H9 (cell line): ENCODE measurements around the gene KRT79. TPM values are rescaled to one million over a fixed set of nuclear protein-coding genes. Genes with fewer than 3 reads are reported as not detected.

ENCODE experiments used
- DNase-seq: peaks from one replicate; pipeline ENCODE4 v3.0.0-alpha.2; 2017
- H2AFZ ChIP-seq: one replicate; pipeline ENCODE4 v1.6.1; 2013; ENCODE audit warnings: mild to moderate bottlenecking, low read length, control low read depth, moderate library complexity
- H2AK5ac ChIP-seq: 2 replicates; pipeline ENCODE4 v1.6.1; 2013; ENCODE audit warnings: low read length, control low read depth, mixed read lengths; ENCODE audit not compliant: insufficient read length
- H2BK120ac ChIP-seq: one replicate; pipeline ENCODE4 v1.6.1; 2013; ENCODE audit warnings: low read depth, mild to moderate bottlenecking, low read length, control low read depth, inconsistent platforms; ENCODE audit not compliant: poor library complexity, severe bottlenecking
- H2BK12ac ChIP-seq: 2 replicates; pipeline ENCODE4 v1.6.1; 2013; ENCODE audit warnings: low read length, control low read depth, mixed read lengths, low read depth; ENCODE audit not compliant: insufficient read length
- H2BK15ac ChIP-seq: 2 replicates; pipeline ENCODE4 v1.6.1; 2013; ENCODE audit warnings: low read depth, low read length, control low read depth
- H2BK20ac ChIP-seq: one replicate; pipeline ENCODE4 v1.6.1; 2013; ENCODE audit warnings: low read depth, mild to moderate bottlenecking, low read length, control low read depth, inconsistent platforms; ENCODE audit not compliant: poor library complexity, severe bottlenecking
- H2BK5ac ChIP-seq: 2 replicates; pipeline ENCODE4 v1.6.1; 2013; ENCODE audit warnings: low read length, control low read depth, mixed read lengths; ENCODE audit not compliant: insufficient read length
- H3K14ac ChIP-seq: 2 replicates; pipeline ENCODE4 v1.6.1; 2013; ENCODE audit warnings: low read length, control low read depth; ENCODE audit not compliant: insufficient read depth
- H3K18ac ChIP-seq: 2 replicates; pipeline ENCODE4 v1.6.1; 2013; ENCODE audit warnings: low read depth, mild to moderate bottlenecking, mixed read lengths, low read length, control low read depth; ENCODE audit not compliant: insufficient read length
- H3K23ac ChIP-seq: 2 replicates; pipeline ENCODE4 v1.6.1; 2013; ENCODE audit warnings: low read length, control low read depth, mixed read lengths, low read depth; ENCODE audit not compliant: insufficient read length
- H3K23me2 ChIP-seq: 2 replicates; pipeline ENCODE4 v1.6.1; 2013; ENCODE audit warnings: low read depth, mild to moderate bottlenecking, mixed read lengths, low read length, control low read depth; ENCODE audit not compliant: insufficient read length, poor library complexity, severe bottlenecking
- H3K27ac ChIP-seq: 2 replicates; pipeline ENCODE4 v1.5.1; 2013; ENCODE audit warnings: low read length, control low read depth, mixed read lengths, low read depth; ENCODE audit not compliant: insufficient read length
- H3K27me3 ChIP-seq: 2 replicates; pipeline ENCODE4 v1.6.1; 2013; ENCODE audit warnings: low read length, control low read depth, inconsistent platforms; ENCODE audit not compliant: insufficient read depth
- H3K4ac ChIP-seq: 2 replicates; pipeline ENCODE4 v1.6.1; 2013; ENCODE audit warnings: low read depth, mild to moderate bottlenecking, control low read depth, inconsistent platforms, low read length, moderate library complexity
- H3K4me1 ChIP-seq: 2 replicates; pipeline ENCODE4 v1.6.1; 2013; ENCODE audit warnings: low read length, control low read depth, inconsistent platforms; ENCODE audit not compliant: insufficient read depth
- H3K4me2 ChIP-seq: 2 replicates; pipeline ENCODE4 v1.6.1; 2013; ENCODE audit warnings: low read length, control low read depth, mixed read lengths; ENCODE audit not compliant: insufficient read length, insufficient read depth
- H3K56ac ChIP-seq: 2 replicates; pipeline ENCODE4 v1.6.1; 2013; ENCODE audit warnings: low read depth, mild to moderate bottlenecking, mixed read lengths, low read length, control low read depth; ENCODE audit not compliant: insufficient read length
- H3K79me1 ChIP-seq: 2 replicates; pipeline ENCODE4 v1.6.1; 2013; ENCODE audit warnings: low read depth, mild to moderate bottlenecking, moderate library complexity, low read length, control low read depth, inconsistent platforms; ENCODE audit not compliant: insufficient read depth, poor library complexity, severe bottlenecking
- H3K79me2 ChIP-seq: 2 replicates; pipeline ENCODE4 v1.6.1; 2013; ENCODE audit warnings: low read length, control low read depth, inconsistent platforms; ENCODE audit not compliant: insufficient read depth
- H3K9ac ChIP-seq: 2 replicates; pipeline ENCODE4 v1.6.1; 2013; ENCODE audit warnings: low read length, control low read depth, mixed read lengths; ENCODE audit not compliant: insufficient read length; ENCODE audit errors: extremely low read depth
- H3K9me3 ChIP-seq: one replicate; pipeline ENCODE4 v1.6.1; 2013; ENCODE audit warnings: low read depth, low read length, inconsistent platforms; ENCODE audit not compliant: control insufficient read depth
- H3T11ph ChIP-seq: one replicate; pipeline ENCODE4 v1.6.1; 2013; ENCODE audit warnings: mild to moderate bottlenecking, low read length, control low read depth, inconsistent platforms
- H4K20me1 ChIP-seq: one replicate; pipeline ENCODE4 v1.6.1; 2013; ENCODE audit not compliant: control insufficient read depth, insufficient read length, insufficient read depth
- H4K5ac ChIP-seq: 2 replicates; pipeline ENCODE4 v1.6.1; 2013; ENCODE audit warnings: low read depth, mild to moderate bottlenecking, mixed read lengths, low read length, control low read depth; ENCODE audit not compliant: insufficient read length
- H4K8ac ChIP-seq: replicated peaks from 2 replicates; pipeline ENCODE4 v1.6.1; 2013; ENCODE audit warnings: low read length, control low read depth, mixed read lengths, low read depth; ENCODE audit not compliant: insufficient read length
- H4K91ac ChIP-seq: 2 replicates; pipeline ENCODE4 v1.6.1; 2013; ENCODE audit warnings: low read depth, mild to moderate bottlenecking, moderate library complexity, mixed read lengths, low read length, control low read depth; ENCODE audit not compliant: insufficient read length
- H3K27ac Mint-ChIP-seq, 3 experiments: 2 replicates in 2 of 3; 3 replicates in 1 of 3; pipeline ENCODE4 v1.8.0; 2020 to 2021; ENCODE audit warnings: mixed read lengths in 3 of 3, mild to moderate bottlenecking in 1 of 3, moderate library complexity in 1 of 3
- H3K27me3 Mint-ChIP-seq: 2 replicates; pipeline ENCODE4 v1.8.0; 2021; ENCODE audit warnings: low read depth, mild to moderate bottlenecking, moderate library complexity, mixed read lengths
- H3K36me3 Mint-ChIP-seq, 3 experiments: 2 replicates in 2 of 3; 3 replicates in 1 of 3; pipeline ENCODE4 v1.8.0; 2020 to 2021; ENCODE audit warnings: low read depth in 3 of 3, mixed read lengths in 3 of 3; ENCODE audit not compliant: insufficient read depth in 1 of 3
- H3K4me1 Mint-ChIP-seq, 2 experiments: 2 replicates each; pipeline ENCODE4 v1.8.0; 2020; ENCODE audit warnings: mixed read lengths in 2 of 2
- H3K4me3 Mint-ChIP-seq, 2 experiments: 2 replicates in 1 of 2; 3 replicates in 1 of 2; pipeline ENCODE4 v1.8.0; 2020 to 2021; ENCODE audit warnings: mild to moderate bottlenecking in 2 of 2, mixed read lengths in 2 of 2, moderate library complexity in 1 of 2
- H3K9me3 Mint-ChIP-seq, 2 experiments: 2 replicates in 1 of 2; 3 replicates in 1 of 2; pipeline ENCODE4 v1.8.0; 2020; ENCODE audit warnings: mild to moderate bottlenecking in 2 of 2, mixed read lengths in 2 of 2, moderate library complexity in 1 of 2
- CTCF ChIP-seq: fragments of 200-600 bp; sonication (generic); conservative IDR thresholded peaks from 3 replicates; pipeline ENCODE4 v1.8.0; 2021; ENCODE audit warnings: antibody characterized with exemption, mild to moderate bottlenecking
- WGBS: extraction: QIAGEN DNeasy Blood & Tissue Kit; methylation state at CpG from one replicate; pipeline ENCODE4 v1.1.7; 2013; ENCODE audit warnings: missing lambda C conversion rate, low lambda C conversion rate, mixed read lengths; ENCODE audit not compliant: insufficient read length; ENCODE audit errors: extremely low coverage; 5-methylcytosine and 5-hydroxymethylcytosine counted together
- total RNA-seq: library from RNA; stranded (reverse); gene quantifications from 2 replicates; pipeline ENCODE4 v1.2.1, GENCODE V29; 2021

Gene KRT79
- total RNA-seq, 1 experiment from 2014 or later = not detected

DNA sequence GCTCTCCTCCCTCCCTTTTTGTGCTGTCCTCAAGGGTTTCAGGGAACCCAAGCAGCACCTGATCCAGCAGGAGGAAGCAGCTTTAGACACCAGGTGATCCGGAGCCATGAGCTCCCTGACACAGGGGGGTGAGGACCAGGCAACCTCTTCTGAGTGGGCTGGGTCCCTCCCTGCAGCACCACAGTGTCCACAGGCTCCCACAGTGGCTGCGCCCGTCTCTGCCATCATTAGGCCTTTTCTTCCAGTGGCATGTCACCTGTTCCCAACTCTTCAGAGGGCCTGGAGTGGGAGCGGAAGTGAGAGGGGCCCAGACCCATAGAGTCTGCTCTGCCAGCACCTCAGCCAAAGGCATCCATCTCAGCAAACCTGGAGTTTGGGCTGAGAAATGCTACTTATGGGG lies 56.5 kb downstream of the KRT79 start:
- Histone ChIP-seq H2AFZ (no peak overlapping the region), H3K79me1 (no peaks in the 10 kb centered on the region), H3K14ac (no peak overlapping the region), H3K56ac (no peak overlapping the region), H4K5ac (no peak overlapping the region), H3K4me2 (no peak overlapping the region), H3K23ac (no peak overlapping the region), H3K79me2 (no peaks in the 10 kb centered on the region), H3K4me1 (no peaks in the 10 kb centered on the region), H2BK12ac (no peak overlapping the region), H3K23me2 (no peaks in the 10 kb centered on the region), H2BK5ac (no peak overlapping the region), H3K9ac (no peak overlapping the region), H3T11ph (no peak overlapping the region), H4K20me1 (no peaks in the 10 kb centered on the region), H4K8ac (no peak overlapping the region), H2BK20ac (no peak overlapping the region), H3K9me3 (no peaks in the 10 kb centered on the region), H3K4ac (no peak overlapping the region), H4K91ac (no peak overlapping the region), H3K18ac (no peak overlapping the region), H3K27ac (no peak overlapping the region), H3K27me3 (no peaks in the 10 kb centered on the region), H2BK15ac (no peak overlapping the region), H2BK120ac (no peak overlapping the region), H2AK5ac (no peak overlapping the region)
- Mint-ChIP-seq H3K27ac (no peak overlapping the region; a peak in 1 of 7 replicates), H3K36me3 (no peaks in the 10 kb centered on the region), H3K9me3 (no peaks in the 10 kb centered on the region), H3K4me3 (no peak overlapping the region), H3K4me1 (no peaks in the 10 kb centered on the region), H3K27me3 (peaks cover 23% of the 10 kb centered on the region)
- TF ChIP-seq CTCF = no peak
- no peak for DNase-seq
- no CpG with 5 or more reads among the region's 4 CpGs for WGBS
